ENCODE data around the gene MTHFSD.

Gene MTHFSD

DNA sequence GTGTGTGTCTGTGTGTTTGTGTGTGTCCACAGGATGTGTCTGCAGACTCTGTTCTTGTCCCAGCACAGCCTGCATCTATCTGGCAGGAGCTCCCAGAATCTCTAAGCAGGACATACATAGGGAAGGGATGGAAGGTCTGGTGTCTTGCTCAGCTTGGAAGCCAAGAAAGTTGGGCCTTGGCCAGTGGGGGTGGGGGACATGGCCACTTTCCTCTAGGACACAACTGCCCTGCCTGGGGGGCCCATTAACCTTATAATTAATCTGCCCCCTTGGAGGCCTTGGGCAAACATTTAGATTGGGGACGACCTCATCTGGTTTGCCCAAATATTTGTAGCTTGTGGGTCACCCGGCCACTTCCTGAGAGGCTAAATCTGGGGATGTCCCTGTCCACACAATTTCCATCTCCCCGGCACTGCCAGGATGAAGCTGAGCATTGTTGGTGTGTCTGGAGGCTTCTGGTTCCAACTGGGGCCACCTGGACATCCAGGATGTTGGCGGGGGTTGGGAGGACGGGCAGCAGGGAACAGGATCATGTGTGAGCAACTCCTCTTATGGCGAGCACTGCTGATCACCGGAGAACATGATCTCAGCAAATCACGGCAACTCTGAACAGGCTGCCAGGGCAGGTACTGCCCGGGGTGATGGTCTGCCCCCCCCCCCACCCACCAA lies 61.9 kb downstream of the MTHFSD start:
- no peak for DNase-seq (ENCODE audit: low read depth in 3 of 3, low spot score in 1 of 3)

DNA sequence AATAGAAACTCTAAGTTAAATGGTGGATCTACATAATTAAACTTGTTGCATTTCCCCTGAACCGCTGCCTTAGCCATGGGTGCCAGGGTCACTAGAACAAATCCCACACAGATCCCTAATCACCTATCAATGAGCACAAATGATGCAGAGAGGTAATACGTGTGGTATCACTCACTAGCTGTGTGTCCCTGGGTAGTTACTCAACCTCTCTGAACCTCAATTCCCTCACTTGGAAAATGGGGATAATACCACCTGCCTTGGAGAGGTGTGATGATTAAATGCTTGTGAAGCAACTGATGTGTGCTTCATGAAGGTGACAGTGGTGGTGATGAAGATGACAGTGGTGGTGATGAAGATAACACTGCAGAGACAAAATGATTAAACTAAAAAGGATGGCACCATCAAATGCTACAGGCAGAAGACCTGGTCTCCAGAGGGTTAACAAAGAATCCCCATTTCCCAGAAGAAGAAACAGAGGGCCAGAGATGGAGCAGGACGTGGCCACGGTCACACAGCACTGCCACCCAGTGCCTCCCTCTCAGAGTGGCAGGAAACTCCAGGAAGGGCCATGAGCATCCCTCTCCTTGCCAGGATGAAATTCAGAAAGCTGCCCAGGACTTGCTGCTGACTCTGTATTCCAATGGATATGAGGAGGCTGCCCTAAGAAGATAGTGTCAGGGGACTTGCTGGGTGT lies 62.6 kb downstream of the MTHFSD start:
- DNase-seq (ENCODE audit: low read depth in 3 of 3, low spot score in 1 of 3): no peak

DNA sequence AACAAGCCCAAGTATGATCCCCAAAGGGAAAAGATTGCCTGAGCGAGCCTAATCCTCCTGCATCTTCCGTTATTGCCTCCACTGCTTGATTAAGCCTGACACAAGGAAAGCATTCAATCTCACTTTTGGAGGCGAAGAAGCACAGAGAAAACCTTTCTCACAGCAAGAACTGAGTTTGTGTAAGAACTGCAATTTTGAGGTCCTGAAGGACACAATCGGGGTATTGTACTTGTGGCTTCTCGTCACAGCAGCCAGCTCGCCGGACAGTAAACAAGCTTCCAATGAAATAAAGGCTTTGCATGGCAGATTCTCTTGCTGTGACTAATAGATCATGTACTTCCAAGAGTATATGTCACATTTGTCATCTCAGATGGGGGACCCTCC lies 63.4 kb downstream of the MTHFSD start:
- no peak for DNase-seq (ENCODE audit: low read depth in 3 of 3, low spot score in 1 of 3)

DNA sequence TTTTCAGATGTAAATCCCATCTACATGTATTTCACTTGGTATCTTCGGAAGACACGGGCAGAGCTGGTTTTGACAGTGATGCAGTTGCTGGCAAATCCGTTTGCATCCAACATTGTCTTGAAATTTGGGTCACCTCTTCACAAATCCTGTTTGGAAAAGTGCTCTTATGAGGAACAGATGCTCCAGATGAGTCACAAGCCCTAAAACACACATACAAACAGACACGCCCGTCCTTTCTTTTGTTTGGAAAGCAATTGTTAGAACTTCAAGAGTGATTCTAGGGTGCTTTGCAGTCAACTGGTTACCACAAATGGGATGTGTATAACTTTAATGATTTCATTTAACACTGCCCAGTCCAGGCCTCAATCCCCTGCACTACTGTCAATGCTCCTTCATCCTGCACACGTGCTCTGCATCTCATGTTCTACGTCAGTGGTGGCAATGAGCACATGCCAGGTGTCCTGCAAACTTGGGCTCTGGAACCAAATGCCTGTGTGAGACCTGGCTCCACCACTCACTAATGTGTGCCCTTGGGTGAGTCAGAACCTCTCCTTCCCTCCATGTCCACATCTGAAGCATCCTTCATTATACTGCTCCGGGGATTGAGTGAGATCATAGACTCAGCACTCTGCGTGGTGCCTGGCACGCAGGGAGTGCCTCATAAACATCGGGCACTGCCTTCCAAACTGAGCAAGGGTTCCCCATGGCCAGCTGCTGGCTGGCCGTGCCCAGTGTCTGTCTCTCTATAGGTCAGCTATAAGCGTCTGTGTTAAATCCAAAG lies 64.0 kb downstream of the MTHFSD start:
- no peak for DNase-seq (ENCODE audit: low read depth in 3 of 3, low spot score in 1 of 3)

DNA sequence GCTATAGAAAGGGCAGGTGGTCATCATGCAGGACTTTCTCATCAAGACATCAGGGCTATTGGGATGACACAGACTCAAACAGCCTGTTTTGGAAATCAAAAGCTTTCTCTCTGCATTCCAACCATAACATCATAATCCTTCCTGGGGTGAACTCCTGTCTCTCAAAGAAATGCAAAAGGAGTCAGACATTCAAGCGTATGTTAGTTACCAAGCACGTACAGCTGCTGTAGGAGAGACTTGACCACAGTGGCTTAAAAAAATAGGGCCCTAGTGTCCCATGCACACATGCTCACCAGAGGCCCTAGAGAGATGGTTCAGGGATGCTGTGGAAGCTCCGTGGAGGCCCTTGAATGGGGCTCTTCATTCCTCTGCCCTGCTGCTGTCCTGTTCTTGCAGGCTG lies 69.3 kb downstream of the MTHFSD start:
- DNase-seq (ENCODE audit: low read depth in 3 of 3, low spot score in 1 of 3): no peak

DNA sequence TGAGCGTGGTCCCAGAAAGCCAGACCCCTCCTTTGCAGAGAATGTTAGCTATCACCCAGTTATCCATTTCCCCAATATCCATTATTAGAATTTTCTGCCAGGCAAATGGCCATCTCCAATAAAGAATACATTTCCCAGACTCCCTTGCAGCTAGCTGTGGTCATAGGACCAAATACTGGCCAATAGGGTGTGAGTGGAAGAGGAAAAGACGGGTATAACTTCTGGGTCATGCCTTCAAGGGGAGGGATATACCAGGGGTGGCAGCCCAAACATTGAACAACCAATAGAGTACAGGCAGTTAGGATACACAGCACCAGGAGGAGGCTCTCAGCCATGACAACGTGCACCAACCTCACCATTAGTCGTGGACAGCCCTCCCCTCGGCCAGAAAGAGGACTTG lies 70.8 kb downstream of the MTHFSD start:
- DNase-seq (ENCODE audit: low read depth in 3 of 3, low spot score in 1 of 3): no peak

DNA sequence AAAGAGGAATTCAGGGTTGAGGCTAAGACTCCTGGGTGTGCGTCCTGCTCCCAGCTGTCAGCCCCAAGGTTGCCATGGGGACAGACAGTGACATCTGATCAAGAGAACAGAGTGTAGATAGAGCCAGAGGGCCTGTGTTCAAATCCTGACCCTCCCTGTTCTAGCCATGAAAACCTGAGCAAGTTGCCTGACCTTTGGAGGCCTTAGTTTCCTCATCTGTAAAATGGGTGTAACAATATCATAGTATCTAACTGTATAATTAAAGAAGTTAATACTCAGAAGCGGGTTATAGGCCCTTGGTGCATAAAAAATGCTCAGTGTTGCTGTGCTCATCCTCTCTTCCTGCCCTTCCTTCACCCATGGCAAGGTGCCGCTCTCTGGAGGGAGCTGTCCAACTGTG lies 73.4 kb downstream of the MTHFSD start:
- no peak for DNase-seq (ENCODE audit: low read depth in 3 of 3, low spot score in 1 of 3)

DNA sequence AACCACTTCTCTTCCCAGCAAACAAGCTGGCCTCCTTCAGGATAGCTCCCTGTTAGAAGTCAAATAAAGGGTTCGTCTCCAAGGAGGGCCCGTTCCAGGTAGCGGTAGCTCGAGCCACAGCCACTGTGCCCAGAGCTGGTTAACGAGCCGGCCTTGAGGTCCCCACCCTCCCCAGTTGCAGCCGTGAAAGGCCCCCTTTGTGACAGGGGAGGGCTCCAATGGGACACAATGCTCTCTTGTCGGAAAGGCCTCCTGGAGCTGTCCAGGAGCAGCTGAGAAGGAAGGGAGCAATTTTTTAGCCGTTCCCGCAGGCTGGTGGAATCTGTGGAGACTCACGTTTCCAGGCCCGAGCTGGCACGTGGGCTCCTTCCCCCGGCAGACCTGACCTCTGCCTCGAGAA lies 74.6 kb downstream of the MTHFSD start:
- DNase-seq (ENCODE audit: low read depth in 3 of 3, low spot score in 1 of 3): no peak

Data from stimulated activated CD4-positive, alpha-beta T cell treated with anti-CD3 and anti-CD28 coated beads, TNF-alpha, amount 100 ng/mL, for 1 hour (primary cell).